ENCODE results near the gene SEC24A.
A peak's percentile ranks its signal among the peaks of the same experiment; 100 is the strongest.
"Not testable (repeated sequence)": the region's sequence is repeated elsewhere in the genome, so short reads cannot be mapped to it uniquely, and the experiment has no call there.

SEC24A gene

DNA sequence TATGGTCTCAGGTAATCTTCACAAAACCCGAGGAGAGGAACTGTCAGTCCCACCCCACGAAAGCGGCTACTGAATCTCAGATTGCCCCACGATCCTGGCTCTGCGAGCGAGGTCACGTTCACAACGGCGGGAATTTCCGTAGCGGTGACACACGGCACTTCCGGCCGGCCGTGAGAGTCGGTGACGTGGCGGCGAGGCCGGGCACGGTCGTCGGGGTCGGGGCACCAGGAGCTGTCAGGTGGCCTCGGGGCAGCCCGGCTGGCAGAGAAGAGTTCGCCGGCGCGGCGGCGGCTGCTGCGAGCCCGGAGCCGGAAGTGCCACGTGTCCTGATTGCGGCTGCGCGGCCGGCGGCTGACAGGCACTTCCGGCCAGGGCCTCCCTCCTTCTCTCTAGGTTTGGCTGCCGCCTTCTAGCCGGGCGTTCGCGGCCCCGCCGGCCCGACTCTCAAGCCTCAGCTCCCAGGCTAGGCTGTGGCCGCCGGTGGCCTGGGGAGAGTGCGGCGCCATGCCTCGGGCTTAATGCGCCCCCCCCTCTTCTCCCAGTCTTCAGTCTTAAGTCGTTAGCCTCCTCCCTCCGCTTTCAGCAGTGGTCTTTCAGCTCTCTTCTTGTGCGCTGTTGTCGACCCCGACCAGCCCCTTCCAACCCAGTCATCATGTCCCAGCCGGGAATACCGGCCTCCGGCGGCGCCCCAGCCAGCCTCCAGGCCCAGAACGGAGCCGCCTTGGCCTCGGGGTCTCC is at the start of gene SEC24A:
Gene SEC24A, plus strand, starts transcription at position 361 of the 738 bp plus-strand sequence. Its CDS starts 292 bp downstream, at position 653.
- peak within 1 kb of the TSS; percentile 60 to 98 (median 80) for H3K4me3 ChIP-seq
- H3K27ac ChIP-seq, result peak within 1 kb of the TSS; percentile 87 to 99 (median 97)

DNA sequence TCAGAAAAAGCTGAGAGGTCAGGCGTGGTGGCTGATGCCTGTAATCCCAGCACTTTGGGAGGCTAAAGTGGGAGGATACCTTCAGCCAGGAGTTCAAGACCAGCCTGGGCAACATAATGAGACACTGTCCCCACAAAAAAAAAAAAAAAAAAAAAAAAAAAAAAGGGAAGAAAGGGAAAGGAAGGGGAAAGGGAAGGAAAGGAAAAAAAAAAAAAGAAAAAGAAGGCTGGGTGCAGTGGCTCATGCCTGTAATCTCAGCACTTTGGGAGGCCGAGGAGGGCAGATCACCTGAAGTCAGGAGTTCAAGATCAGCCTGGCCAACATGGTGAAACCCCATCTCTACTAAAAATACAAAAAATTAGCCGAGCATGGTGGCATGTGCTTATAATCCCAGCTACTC is 48.8 kb upstream of the SEC24A start:
- H3K27ac ChIP-seq, H3K4me3 ChIP-seq: not testable (repeated sequence)

DNA sequence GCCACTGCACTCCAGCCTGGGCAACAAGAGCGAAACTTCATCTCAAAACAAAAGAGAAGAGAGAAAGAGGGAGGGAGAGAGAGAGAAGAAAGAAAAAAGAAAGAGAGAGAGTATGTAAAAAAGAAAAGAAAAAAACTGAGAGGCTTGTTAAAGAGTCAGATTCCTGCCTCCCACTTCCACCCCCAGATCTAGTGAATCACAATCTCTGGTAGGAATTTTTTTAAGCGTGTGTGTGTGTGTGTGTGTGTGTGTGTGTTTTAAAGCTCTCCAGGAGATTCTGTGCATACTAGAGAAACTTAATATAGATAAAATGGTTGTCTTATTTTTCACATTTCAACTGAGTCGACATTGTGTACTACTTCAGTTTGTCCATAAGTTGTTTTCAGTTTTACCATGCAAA is 48.0 kb upstream of the SEC24A start:
- Histone ChIP-seq H3K4me3 (no peak overlapping the region), H3K27ac (no peak overlapping the region)

DNA sequence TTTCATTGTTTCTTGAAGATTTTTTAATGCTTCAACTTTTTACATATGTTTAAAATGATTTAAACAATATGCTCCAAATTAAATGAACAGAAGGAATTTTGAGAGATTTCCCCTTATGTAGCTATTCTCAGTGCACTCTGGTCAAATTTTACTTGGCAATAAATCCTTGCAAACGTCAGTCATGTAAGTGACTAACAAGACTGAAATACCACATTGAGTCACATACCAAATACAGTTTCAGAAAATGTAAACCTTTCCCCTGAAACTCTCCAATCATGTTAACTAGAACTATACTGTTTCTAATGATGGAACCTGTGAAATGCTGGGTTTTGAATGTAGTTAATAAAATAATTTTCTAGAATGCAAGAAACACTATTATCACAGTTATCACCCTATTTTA is 45.5 kb upstream of the SEC24A start:
- H3K27ac ChIP-seq, result no peak overlapping the region

DNA sequence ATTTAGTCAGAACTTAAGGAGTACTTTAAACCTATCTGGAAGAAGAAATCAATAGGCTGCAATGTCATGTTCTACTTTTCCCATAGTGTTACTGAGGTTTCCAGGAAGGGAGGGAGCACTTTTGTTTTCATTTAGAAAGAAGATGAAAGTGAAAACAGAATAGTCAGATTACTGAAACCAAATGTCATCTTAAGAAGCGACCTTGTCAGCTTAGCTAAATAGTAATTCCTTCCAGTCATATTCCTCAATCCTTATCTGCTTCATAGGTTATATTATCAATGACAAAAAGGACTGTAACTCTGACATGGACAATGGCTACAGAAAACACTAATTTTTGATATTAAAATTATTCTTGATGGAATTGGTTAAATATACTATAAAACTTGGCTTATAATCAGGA is 43.7 kb upstream of the SEC24A start:
- no peak overlapping the region for H3K4me3 ChIP-seq
- H3K27ac ChIP-seq, result no peak overlapping the region

More for the DNA sequence above, 45.5 kb upstream of the SEC24A start:
- H3K4me3 ChIP-seq, result no peak overlapping the region

DNA sequence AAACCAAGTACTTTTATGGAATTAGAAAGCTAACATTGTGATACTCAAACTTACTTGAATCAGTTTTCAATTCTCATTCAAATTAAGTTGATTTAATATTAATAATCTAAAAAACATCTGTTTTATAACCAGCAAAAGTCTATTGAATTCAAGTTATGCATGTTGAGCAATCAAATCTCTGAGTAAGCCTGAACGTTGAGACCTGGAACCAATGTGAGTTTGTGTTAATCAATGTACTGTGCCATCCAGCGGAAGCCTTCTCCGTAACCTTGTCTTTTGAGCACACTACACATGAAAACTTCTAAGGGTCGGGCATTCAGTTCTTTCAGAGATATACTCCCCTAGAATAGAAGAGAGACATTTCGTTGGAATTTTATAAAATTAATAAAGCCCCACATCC is 41.9 kb upstream of the SEC24A start:
- Histone ChIP-seq H3K4me3 (no peak overlapping the region), H3K27ac (no peak overlapping the region)

DNA sequence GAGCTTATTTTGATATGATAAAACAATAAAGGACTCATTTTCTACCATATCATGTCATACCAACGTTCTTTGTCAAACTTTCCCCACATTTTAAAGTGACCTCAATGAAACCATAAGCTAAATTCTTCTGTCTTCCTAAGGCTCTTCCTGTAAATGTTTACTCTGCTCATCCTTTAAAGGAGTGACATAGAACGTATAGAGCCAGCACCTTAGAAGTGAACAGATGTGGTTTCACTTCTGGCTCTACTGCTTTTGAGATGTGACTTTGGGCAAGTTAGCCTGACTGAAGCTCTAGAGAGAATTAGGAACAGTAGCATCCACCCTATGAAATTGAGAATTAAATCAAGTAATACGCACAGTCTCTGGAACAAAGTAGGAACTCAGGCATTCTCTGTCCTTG is 40.0 kb upstream of the SEC24A start:
- H3K27ac ChIP-seq, result no peak overlapping the region

DNA sequence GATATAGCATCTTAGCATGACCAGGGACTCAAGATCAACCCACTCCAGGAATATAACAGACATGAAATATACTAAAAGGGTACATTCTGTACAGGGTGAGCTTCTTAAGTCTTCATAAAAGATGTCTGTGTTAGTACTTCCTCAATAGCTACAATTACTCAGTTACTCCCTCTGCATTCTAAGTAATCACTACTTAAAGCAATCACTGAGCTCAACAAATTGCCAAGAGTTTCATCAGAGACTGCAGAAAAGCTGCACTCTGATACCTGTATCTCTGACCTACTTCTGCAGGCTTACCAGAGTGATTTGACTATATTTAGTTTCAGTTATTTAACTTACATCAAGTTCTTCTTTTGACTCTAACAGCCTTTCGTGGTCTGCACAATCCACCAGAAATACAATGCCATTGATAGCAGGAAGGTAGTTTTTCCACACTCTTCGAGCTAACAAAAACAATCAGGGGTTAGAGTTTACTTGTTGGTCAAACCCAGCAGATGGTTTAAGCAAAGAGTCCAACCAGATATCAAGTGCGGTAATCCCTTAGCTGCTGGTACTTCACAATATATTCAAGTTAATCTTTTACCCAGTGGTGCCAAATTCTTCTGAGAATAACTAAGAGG is 39.2 kb upstream of the SEC24A start:
- Histone ChIP-seq H3K4me3 (no peak overlapping the region), H3K27ac (no peak overlapping the region)

More for the DNA sequence above, 40.0 kb upstream of the SEC24A start:
- H3K4me3 ChIP-seq, result no peak overlapping the region

DNA sequence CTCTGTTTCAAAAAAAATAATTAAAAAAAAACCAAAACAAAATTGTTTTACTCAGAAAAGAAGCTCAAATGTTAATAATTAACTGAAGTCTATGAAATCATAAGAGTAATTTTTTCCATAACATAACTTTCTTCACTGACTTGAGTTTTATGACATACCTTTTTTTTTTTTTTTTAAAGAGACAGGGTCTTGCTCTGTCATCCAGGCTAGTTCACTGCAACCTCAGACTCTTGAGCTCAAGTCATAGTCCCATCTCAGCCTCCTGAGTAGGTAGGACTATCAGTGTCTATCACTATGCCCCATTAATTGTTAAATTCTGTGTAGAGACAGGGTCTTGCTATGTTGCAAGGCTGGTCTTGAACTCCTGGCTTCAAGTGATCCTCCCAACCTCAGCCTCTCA is 37.9 kb upstream of the SEC24A start:
- Histone ChIP-seq H3K4me3 (no peak overlapping the region), H3K27ac (no peak overlapping the region)

DNA sequence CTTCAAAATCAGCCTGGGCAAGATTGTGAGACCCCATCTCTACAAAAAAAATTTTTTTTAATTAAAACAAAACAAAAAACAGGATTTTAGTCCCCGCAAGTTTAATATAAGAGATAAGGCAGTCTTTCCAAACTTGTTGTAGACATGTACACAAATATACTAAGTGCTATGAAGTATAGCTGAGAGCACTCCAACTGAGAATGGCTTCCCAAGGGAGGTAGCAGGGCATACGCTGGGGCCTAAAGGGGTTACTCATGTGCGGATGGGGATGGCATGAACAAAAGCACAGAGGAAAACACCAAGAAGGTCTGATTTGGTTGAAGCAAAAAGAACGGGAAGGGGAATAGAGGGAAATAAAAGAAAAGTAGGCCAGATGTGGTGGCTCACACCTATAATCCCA is 37.1 kb upstream of the SEC24A start:
- no peak overlapping the region for H3K4me3 ChIP-seq
- H3K27ac ChIP-seq, result no peak overlapping the region

DNA sequence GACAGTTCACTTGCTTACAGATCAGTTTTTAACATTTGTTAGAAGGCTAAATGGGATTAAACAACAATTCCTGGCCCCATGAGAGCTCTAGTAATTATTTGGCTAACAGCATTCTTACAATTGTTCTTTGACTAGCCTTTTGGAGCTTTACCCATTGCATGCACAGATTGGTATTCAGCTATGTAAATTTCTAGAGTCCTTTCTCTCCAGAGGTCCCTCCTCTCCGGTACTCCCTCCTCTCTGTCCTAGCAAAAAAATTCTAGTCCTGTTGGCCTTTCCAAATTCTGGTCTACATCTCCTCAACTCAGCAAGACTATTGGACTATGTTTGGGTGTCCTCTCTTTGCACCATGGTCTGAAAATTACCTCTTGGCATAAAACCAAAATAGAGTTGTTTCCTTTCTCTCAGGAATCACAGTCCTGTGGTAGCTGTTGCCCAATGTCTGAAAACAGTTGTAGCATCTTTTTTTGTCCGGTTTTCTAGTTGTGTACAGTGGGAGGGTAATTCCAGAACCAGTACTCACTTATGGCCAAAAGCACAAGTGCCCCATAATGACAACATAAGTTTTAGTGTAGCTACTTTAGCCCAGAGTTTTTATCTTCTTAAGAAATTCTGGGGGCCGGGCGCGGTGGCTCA is 34.0 kb upstream of the SEC24A start:
- Histone ChIP-seq H3K27ac (no peak overlapping the region), H3K4me3 (no peak overlapping the region)

DNA sequence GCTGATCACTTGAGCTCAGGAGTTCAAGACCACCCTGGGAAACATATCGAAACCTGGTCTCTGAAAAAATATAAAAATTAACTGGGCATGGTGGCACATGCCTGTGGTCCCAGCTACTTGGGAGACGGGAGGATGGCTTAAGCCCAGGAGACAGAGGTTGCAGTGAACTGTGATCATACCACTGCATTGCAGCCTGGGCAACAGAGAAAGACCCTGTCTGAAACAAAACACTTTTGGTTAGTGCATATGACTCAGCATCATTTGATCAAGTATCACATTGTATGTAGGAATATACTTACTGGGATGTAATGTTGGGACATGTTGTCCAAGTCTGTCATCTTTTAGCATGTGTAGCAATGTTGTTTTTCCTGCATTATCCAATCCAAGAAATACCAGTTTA is 28.0 kb upstream of the SEC24A start:
- H3K27ac ChIP-seq, result no peak overlapping the region
- H3K4me3 ChIP-seq, result no peak overlapping the region

DNA sequence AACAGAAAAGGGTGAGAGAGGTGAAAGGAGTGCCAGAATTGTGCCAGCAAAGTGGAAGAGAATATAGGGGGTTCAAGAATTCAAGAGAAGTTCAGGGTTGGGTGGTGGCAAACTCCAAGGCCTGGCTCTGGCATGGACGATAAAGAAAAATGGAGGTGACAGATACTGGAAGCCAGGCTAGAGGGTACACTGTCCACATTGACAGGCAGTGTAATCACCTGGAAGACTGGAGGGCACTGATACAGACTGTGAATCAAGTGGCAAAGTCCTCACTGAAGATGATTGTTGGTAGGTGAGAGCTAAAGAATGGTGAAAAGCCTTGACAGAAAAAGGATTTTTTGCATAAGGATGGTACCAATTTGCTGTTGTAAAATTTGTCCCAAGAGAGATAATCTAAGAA is 23.0 kb upstream of the SEC24A start:
- H3K27ac ChIP-seq, result peak overlapping the region in 2 of 21 experiments; percentile 42 to 66

DNA sequence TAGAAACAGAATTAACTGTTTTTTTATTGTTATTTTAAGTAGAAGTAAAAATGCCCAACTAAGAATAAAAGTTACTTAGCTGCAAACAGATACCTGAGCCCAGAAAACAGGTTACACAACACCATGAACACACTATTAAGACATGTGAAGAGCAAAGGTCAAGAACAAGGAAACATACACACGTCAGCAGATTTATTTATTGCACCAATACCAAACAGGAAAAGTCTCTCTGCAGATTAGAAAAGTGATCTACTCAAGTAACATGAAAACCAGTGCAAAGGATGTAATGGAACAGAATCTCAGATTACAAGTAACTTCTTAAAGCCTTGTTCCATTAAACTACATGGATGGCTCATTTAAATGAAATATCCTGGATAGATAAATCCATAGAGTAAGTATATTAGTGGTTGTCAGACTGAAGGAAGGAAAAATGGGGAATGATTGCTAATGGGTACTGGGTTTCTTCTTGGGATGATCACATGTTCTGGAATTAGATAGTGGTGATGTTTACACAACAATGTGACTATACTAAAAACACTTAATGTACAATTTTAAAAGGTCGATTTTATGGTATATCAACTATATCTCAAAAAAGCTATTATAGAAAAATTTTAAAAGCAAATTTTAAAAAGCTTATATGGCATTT is 22.1 kb upstream of the SEC24A start:
- Histone ChIP-seq H3K27ac (peak overlapping the region in 1 of 21 experiments; percentile 26), H3K4me3 (no peak overlapping the region)

More for the DNA sequence above, 23.0 kb upstream of the SEC24A start:
- no peak overlapping the region for H3K4me3 ChIP-seq

DNA sequence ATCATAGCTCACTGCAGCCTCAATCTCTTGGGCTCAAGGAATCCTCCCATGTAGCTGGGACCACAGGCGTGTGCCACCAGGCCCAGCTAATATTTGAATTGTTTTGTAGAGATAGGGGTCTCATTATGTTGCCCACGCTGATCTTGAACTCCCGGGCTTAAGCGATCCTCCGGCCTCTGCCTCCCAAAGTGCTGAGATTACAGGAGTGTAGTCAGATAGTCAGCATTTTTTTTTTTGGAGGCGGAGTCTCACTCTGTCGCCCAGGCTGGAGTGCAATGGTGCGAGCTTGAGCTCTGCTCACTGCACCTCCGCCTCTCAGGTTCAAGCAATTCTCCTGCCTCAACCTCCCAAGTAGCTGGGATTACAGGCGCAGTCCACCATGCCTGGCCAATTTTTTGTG is 14.4 kb upstream of the SEC24A start:
- no peak overlapping the region for H3K4me3 ChIP-seq
- no peak overlapping the region for H3K27ac ChIP-seq

DNA sequence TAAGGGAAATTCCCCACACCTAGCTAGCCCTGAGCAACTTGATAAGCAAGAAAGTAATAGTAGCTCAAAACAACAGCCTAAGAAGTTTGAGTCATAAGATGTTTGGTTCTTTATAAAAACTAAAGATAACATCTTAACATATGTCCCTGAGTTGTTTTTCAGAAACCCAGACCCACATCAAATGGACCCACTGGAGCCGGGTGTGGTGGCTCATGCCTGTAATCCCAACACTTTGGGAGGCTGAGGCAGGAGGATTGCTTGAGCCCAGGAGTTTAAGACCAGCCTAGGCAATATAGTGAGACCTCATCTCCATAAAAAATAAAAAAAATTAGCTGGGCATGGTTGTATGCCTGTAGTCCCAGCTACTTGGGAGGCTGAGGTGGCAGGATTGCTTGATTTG is 13.2 kb upstream of the SEC24A start:
- H3K4me3 ChIP-seq, H3K27ac ChIP-seq: not testable (repeated sequence)

DNA sequence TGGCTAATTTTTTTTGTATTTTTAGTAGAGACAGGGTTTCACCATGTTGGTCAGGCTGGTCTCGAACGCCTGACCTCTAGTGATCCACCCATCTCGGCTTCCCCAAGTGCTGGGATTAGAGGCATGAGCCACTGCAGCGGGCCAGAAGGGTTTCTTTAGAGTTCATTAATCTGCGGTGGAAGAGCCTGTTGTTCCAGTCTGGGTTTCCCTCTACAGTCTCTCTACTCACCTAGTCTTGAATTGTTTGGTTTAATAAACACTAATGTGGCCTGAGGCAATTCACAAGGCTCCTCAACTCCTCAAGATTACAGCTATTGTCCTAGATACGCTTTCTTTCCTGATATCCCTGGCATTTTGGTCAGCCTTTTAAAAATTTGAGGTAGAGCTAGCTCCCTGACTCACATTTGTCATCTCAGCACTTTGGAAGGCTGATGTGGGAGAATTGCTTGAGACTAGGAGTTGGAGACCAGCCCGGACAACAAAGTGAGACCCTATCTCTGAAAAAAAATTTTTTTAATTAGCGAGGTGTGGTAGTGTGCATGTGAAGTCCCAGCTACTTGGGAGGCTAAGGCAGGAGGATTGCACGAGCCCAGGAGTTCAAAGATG is 11.4 kb upstream of the SEC24A start:
- no peak overlapping the region for H3K27ac ChIP-seq

DNA sequence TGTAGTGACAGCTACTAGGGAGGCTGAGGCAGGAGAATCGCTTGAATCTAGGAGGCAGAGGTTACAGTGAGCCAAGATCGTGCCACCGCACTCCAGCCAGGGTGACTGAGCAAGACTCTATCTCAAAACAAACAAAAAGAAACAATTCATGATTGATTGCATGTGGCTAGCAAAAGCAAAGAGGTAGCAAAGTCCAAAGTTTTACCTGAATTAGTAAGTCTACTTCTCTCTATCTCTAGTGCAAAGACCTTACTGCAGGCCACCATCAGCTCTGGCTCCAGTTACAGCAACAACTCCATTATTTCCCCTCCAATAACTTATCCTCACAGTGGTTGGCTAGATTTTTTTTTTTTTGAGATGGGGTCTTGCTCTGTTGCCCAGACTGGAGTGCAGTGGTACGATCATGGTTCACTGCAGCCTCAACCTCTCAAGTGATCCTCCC is 9.8 kb upstream of the SEC24A start:
- H3K27ac ChIP-seq, result no peak overlapping the region
- no peak overlapping the region for H3K4me3 ChIP-seq

More for the DNA sequence above, 11.4 kb upstream of the SEC24A start:
- H3K4me3 ChIP-seq, result no peak overlapping the region

DNA sequence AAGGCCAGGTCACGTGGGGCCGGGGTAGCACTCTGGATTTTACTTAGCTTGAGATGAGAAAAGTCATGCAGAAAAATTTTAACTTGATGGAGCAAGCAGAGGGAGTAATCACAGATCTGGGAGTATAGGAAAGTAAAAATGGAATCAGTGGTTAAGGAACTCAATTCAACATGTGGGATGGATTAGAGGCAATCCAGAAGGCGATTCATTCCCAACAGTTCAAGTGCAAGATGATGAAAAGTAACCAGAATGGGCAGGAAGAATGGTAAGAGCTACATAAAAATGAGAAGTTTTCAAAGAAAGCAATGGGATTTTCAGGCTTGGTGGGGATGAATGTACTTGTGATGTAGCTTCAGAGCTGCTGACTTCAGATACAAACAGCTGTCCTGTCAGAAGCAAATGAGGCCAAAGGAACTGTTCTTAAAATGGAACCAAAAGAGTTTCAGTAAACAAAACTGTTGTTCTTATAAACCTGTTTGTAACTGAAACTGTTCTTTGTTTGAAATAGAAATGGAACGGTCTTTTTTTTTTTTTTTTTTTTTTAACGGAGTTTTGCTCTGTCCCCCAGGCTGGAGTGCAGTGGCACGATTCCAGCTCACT is 5.6 kb upstream of the SEC24A start:
- H3K4me3 ChIP-seq, result no peak overlapping the region
- H3K27ac ChIP-seq, result peak overlapping the region in 1 of 21 experiments; percentile 28
